WI38 (cell line): Measurements from ENCODE around the gene REX1BD.

Experiments
- H3K4me3 ChIP-seq: 2 replicates; pipeline ENCODE4 v1.5.1; 2011; ENCODE audit warnings: low read depth, mild to moderate bottlenecking, control low read depth, low read length
- TF ChIP-seq, protein P1 (sequence below): IDR thresholded peaks from 2 replicates; pipeline ENCODE4 v1.5.1; 2012; ENCODE audit warnings: low read depth, mild to moderate bottlenecking, control low read depth, low read length

Gene REX1BD

DNA sequence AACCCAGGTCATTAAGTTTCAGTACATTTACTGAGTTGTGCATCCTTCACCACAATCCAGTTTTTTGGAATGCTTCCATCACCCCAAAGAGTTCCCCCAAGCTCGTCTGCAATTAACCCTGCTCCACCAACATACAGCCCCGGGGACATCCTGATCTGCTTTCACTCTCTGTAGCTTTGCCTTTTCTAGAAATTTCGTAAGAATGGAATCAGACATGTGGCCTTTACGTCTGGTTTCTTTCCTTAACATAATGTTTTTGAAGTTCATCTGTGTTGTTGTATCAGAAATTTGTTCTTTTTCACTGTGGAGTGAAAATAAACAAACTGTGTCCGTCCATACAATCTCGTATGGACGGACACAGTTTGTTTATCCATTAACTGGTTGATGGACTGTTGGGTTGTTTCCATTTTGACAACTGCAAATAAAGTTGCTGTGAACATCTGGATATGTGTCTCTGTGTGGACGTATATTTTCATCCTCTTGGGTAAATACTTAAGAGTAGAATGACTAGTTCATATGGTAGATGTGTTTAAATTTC, 51.2 kb downstream of the REX1BD start:
- TF ChIP-seq, protein P1, sequence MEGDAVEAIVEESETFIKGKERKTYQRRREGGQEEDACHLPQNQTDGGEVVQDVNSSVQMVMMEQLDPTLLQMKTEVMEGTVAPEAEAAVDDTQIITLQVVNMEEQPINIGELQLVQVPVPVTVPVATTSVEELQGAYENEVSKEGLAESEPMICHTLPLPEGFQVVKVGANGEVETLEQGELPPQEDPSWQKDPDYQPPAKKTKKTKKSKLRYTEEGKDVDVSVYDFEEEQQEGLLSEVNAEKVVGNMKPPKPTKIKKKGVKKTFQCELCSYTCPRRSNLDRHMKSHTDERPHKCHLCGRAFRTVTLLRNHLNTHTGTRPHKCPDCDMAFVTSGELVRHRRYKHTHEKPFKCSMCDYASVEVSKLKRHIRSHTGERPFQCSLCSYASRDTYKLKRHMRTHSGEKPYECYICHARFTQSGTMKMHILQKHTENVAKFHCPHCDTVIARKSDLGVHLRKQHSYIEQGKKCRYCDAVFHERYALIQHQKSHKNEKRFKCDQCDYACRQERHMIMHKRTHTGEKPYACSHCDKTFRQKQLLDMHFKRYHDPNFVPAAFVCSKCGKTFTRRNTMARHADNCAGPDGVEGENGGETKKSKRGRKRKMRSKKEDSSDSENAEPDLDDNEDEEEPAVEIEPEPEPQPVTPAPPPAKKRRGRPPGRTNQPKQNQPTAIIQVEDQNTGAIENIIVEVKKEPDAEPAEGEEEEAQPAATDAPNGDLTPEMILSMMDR, result no peak
- no peak overlapping the region for H3K4me3 ChIP-seq
